H1 (cell line): Measurements from ENCODE around the gene SCN3A. TPM values are rescaled to one million over a fixed set of nuclear protein-coding genes. Genes with fewer than 3 reads are reported as not detected.

Experiments
- EZH2 ChIP-seq: fragments of 200-600 bp; sonication (generic); IDR thresholded peaks from 2 replicates; pipeline ENCODE4 v1.7.1; 2012; ENCODE audit warnings: low read depth, mild to moderate bottlenecking, moderate library complexity, low read length, inconsistent platforms; ENCODE audit not compliant: severe bottlenecking
- polyA plus RNA-seq, 7 experiments: library from polyadenylated mRNA; depleted of rRNA in 3 of 7; stranded (reverse) in 5 of 7; unstranded in 2 of 7; fragments of >200 nt in 5 of 7; fragments of 200-250 nt in 2 of 7; gene quantifications; 1 replicate in 5 of 7; 2 replicates in 1 of 7; 4 replicates in 1 of 7; pipeline versions ENCODE4 v1.2.1 to v1.2.3, GENCODE V29; 2011 to 2013; ENCODE audit warnings: missing spikeins in 2 of 7, mixed read lengths in 2 of 7
- total RNA-seq: library from RNA; stranded (reverse); fragmentation: NEBNext Ultra II Directional; extraction: Animal tissue kit (Norgen Biotek cat#: 25700); gene quantifications from 2 replicates; pipeline ENCODE4 v1.2.1, GENCODE V29; 2021

SCN3A gene
- total and polyA plus RNA-seq, 2 of the 8 experiments (the other 6 are each of a cell fraction or from before 2014, with no cell fraction given) = 0.02 TPM; not detected in 1

GRCh38 chr2:165164201-165164600, 39.6 kb downstream of the SCN3A start (continued):
- no peak for TF ChIP-seq EZH2
